ENCODE measurements around the gene PFN2. TPM values are rescaled to one million over a fixed set of nuclear protein-coding genes. Genes with fewer than 3 reads are reported as not detected.

PFN2 gene, protein sequence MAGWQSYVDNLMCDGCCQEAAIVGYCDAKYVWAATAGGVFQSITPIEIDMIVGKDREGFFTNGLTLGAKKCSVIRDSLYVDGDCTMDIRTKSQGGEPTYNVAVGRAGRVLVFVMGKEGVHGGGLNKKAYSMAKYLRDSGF
- 39.3 and 45.9 TPM in 2 replicates for total RNA-seq (2022)
- Bru-seq, nascent RNA, result percentile 50 among the genes with signal in this experiment
- BruChase-seq, experiment 1, labeled RNA remaining after a 2-hour chase, result percentile 51 among the genes with signal in this experiment
- BruChase-seq, experiment 2, labeled RNA remaining after a 6-hour chase, result percentile 59 among the genes with signal in this experiment
- long read RNA-seq, transcript PFN2-201 (3 exons, 2,261 nt), result minor isoform, 24 of 83 reads
- long read RNA-seq, transcript PFN2-203 (3 exons, 1,780 nt), result major isoform, 53 of 83 reads
- long read RNA-seq, partial matches to known transcripts, result 1 of 83 reads
- long read RNA-seq, other reads (novel, unspliced or antisense), result 4 of 83 reads

DNA sequence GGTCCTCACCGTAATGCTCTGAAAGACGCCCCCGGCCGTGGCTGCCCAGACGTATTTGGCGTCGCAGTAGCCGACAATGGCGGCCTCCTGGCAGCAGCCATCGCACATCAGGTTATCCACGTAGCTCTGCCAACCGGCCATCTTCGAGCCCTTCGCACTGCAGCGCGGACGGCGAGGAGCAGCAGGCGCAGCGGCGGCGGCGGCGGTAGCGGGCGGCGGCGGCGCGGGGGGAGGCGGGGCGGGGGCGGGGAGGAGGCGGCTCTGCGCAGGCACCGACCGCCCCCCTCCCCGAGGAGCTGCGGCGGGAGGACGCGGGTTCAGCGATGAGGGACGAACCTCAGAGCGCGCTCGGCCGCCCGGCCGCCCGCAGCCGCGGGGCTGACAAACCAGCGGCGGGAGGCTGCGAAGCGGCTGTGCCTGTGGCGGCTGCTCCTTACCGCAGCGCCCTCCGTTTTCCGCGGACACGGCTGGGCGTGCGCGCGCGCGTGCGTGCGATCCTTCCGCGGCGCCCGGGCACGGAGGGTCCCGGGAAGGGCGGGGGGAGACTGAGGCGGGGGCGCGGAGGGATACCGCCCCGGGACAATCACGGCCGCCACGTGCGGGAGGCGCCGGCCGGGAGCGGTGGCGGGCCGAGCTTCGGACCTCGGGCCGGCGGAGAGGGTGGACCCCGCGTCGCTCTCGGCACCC lies at the start of gene PFN2:
TSS of gene PFN2 (minus strand) at position 180 of the 687 bp plus-strand sequence. CDS start at position 141, 39 bp downstream.
- H3K4me3 ChIP-seq (ENCODE audit: low read depth, low read length), result peak within 1 kb of the TSS; percentile 91
- Mint-ChIP-seq H3K27me3 (ENCODE audit: insufficient read depth, unreplicated experiment) (peaks cover 8% of the 10 kb centered on the region), H3K4me1 (ENCODE audit: low read depth, unreplicated experiment) (no peaks in the 10 kb centered on the region), H3K4me3 (ENCODE audit: unreplicated experiment) (peak within 1 kb of the TSS; percentile 78), H3K9me3 (ENCODE audit: unreplicated experiment) (no peaks in the 10 kb centered on the region), H3K36me3 (ENCODE audit: insufficient read depth, unreplicated experiment) (peaks cover 21% of the 10 kb centered on the region), H3K27ac (ENCODE audit: unreplicated experiment) (peak within 1 kb of the TSS; percentile 84)
- ChIA-PET CTCF (interaction anchor here (0.6 kb wide), 1 partner anchor 213 kb away, joined by 5 read pairs; no protein-coding TSS in a partner anchor), POLR2A (interaction anchor here (0.9 to 1.2 kb wide), 2 partner anchors 13 to 179 kb away, joined by 3 to 4 read pairs; no protein-coding TSS in a partner anchor)
- no peaks in the 10 kb centered on the region for H3K4me1 ChIP-seq
- H3K9me3 ChIP-seq, result no peaks in the 10 kb centered on the region
- TF ChIP-seq, protein P1, sequence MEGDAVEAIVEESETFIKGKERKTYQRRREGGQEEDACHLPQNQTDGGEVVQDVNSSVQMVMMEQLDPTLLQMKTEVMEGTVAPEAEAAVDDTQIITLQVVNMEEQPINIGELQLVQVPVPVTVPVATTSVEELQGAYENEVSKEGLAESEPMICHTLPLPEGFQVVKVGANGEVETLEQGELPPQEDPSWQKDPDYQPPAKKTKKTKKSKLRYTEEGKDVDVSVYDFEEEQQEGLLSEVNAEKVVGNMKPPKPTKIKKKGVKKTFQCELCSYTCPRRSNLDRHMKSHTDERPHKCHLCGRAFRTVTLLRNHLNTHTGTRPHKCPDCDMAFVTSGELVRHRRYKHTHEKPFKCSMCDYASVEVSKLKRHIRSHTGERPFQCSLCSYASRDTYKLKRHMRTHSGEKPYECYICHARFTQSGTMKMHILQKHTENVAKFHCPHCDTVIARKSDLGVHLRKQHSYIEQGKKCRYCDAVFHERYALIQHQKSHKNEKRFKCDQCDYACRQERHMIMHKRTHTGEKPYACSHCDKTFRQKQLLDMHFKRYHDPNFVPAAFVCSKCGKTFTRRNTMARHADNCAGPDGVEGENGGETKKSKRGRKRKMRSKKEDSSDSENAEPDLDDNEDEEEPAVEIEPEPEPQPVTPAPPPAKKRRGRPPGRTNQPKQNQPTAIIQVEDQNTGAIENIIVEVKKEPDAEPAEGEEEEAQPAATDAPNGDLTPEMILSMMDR (IDR thresholded peaks at IDR 0.05; ENCODE audit: insufficient read depth in 1 of 2, low read depth in 1 of 2, low read length in 1 of 2, severe bottlenecking in 1 of 2, unreplicated experiment in 1 of 2), result no peak
- no peaks in the 10 kb centered on the region for H3K36me3 ChIP-seq (ENCODE audit: control insufficient read depth, insufficient read depth, low read length)
- peak; percentile 67 to 77 for DNase-seq
- BruUV-seq (replicated peaks), result no TSS peak
- intact Hi-C loops (cut with micrococcal nuclease; ENCODE audit: unreplicated experiment), result no loop called here
- no peaks in the 10 kb centered on the region for H3K27me3 ChIP-seq (replicated peaks; ENCODE audit: control insufficient read depth, insufficient read depth, low read length)

DNA sequence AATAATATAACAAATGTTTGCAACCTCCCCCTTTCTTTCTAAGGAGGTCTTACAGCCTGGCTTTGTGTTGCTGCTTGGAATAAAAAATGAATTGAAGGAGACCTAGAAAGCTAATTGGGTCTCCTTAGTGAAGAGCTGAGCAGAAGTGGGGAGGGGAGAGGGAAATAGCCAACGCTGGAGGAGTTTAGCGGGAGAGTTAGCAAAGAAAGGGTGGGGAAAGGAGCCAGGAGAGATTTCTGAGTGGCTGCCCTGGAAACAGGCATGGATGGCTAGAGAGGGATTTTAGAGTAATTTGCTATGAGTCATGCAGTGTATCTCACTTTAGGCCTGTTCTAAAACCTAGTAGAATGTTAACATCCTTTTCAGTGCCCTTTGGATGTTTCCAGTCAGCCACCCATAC lies 45.2 kb upstream of the PFN2 start:
- Histone ChIP-seq H3K4me1 (no peaks in the 10 kb centered on the region), H3K9me3 (no peaks in the 10 kb centered on the region), H3K36me3 (ENCODE audit: control insufficient read depth, insufficient read depth, low read length) (no peaks in the 10 kb centered on the region), H3K27me3 (replicated peaks; ENCODE audit: control insufficient read depth, insufficient read depth, low read length) (no peaks in the 10 kb centered on the region), H3K4me3 (ENCODE audit: low read depth, low read length) (no peak overlapping the region)
- BruUV-seq (replicated peaks), result no TSS peak
- Mint-ChIP-seq H3K27ac (ENCODE audit: unreplicated experiment) (no peak overlapping the region), H3K4me3 (ENCODE audit: unreplicated experiment) (no peak overlapping the region), H3K4me1 (ENCODE audit: low read depth, unreplicated experiment) (no peaks in the 10 kb centered on the region), H3K36me3 (ENCODE audit: insufficient read depth, unreplicated experiment) (no peaks in the 10 kb centered on the region), H3K9me3 (ENCODE audit: unreplicated experiment) (no peaks in the 10 kb centered on the region), H3K27me3 (ENCODE audit: insufficient read depth, unreplicated experiment) (peaks cover 3% of the 10 kb centered on the region)
- ChIA-PET POLR2A (no interaction called here), CTCF (no interaction called here)
- intact Hi-C loops (cut with micrococcal nuclease; ENCODE audit: unreplicated experiment), result no loop called here
- DNase-seq, result no peak
- TF ChIP-seq, protein P1 (IDR thresholded peaks at IDR 0.05; ENCODE audit: insufficient read depth in 1 of 2, low read depth in 1 of 2, low read length in 1 of 2, severe bottlenecking in 1 of 2, unreplicated experiment in 1 of 2), result no peak

DNA sequence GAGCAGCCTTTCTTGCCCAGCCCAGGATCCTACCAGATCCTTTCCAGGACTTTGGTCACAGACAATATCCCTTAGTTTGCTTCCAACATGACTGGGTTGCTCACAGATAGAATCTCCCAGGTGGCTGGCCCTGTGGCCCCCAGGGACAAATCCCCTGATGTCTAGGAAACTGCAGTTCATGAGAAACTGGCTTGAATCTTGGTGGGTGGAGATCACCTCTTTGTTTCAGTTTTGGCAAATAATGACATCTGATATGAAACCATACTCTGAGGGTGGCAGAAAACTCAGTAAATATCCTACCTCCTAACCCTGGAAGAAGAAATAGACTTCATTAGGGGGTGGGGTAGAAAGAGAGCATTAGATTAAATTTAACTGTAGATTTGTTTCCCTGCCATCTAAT lies 44.1 kb upstream of the PFN2 start:
- H3K27ac Mint-ChIP-seq (ENCODE audit: unreplicated experiment), result no peak overlapping the region
- peaks cover 3% of the 10 kb centered on the region for H3K27me3 Mint-ChIP-seq (ENCODE audit: insufficient read depth, unreplicated experiment)
- Histone ChIP-seq H3K9me3 (no peaks in the 10 kb centered on the region), H3K27me3 (replicated peaks; ENCODE audit: control insufficient read depth, insufficient read depth, low read length) (no peaks in the 10 kb centered on the region), H3K4me3 (ENCODE audit: low read depth, low read length) (no peak overlapping the region), H3K36me3 (ENCODE audit: control insufficient read depth, insufficient read depth, low read length) (no peaks in the 10 kb centered on the region), H3K4me1 (no peaks in the 10 kb centered on the region)
- no TSS peak for BruUV-seq (replicated peaks)
- ChIA-PET POLR2A (no interaction called here), CTCF (no interaction called here)
- TF ChIP-seq, protein P1 (IDR thresholded peaks at IDR 0.05; ENCODE audit: insufficient read depth in 1 of 2, low read depth in 1 of 2, low read length in 1 of 2, severe bottlenecking in 1 of 2, unreplicated experiment in 1 of 2), result no peak
- intact Hi-C loops (cut with micrococcal nuclease; ENCODE audit: unreplicated experiment), result no loop called here
- H3K4me1 Mint-ChIP-seq (ENCODE audit: low read depth, unreplicated experiment), result no peaks in the 10 kb centered on the region
- DNase-seq, result no peak
- no peak overlapping the region for H3K4me3 Mint-ChIP-seq (ENCODE audit: unreplicated experiment)
- no peaks in the 10 kb centered on the region for H3K9me3 Mint-ChIP-seq (ENCODE audit: unreplicated experiment)
- H3K36me3 Mint-ChIP-seq (ENCODE audit: insufficient read depth, unreplicated experiment), result no peaks in the 10 kb centered on the region

Measured in Caco-2 (cell line).